Nephron progenitor cell (in vitro differentiated cells): ENCODE results near the gene CCDC188.

Experiments used
- DNase-seq: peaks from one replicate; pipeline ENCODE4 v3.0.0; 2021
- H3K27ac Mint-ChIP-seq: 2 replicates; pipeline ENCODE4 v1.8.0; 2021; ENCODE audit warnings: mild to moderate bottlenecking, moderate library complexity, mixed read lengths
- H3K27me3 Mint-ChIP-seq: 2 replicates; pipeline ENCODE4 v1.8.0; 2021; ENCODE audit warnings: mild to moderate bottlenecking, low read depth, mixed read lengths; ENCODE audit not compliant: poor library complexity
- H3K36me3 Mint-ChIP-seq: 2 replicates; pipeline ENCODE4 v1.8.0; 2021; ENCODE audit warnings: low read depth, mixed read lengths
- H3K4me1 Mint-ChIP-seq: 2 replicates; pipeline ENCODE4 v1.8.0; 2021; ENCODE audit warnings: mixed read lengths
- H3K4me3 Mint-ChIP-seq: 2 replicates; pipeline ENCODE4 v1.8.0; 2021; ENCODE audit warnings: mild to moderate bottlenecking, moderate library complexity, mixed read lengths
- H3K9me3 Mint-ChIP-seq: 2 replicates; pipeline ENCODE4 v1.8.0; 2021; ENCODE audit warnings: mild to moderate bottlenecking, moderate library complexity, mixed read lengths
- CTCF ChIP-seq: fragments of 200-600 bp; sonication (generic); IDR thresholded peaks from 2 replicates; pipeline ENCODE4 v1.5.0; 2021; ENCODE audit warnings: antibody characterized with exemption

CCDC188 gene

GRCh38 chr22:20173772-20174171 is 22.9 kb upstream of the CCDC188 start:
- Mint-ChIP-seq H3K4me3 (peak overlapping the region; percentile 52), H3K27ac (peak overlapping the region; percentile 51), H3K27me3 (peaks cover 18% of the 10 kb centered on the region), H3K9me3 (no peaks in the 10 kb centered on the region), H3K4me1 (peaks cover 51% of the 10 kb centered on the region), H3K36me3 (no peaks in the 10 kb centered on the region)
- DNase-seq, result no peak
- no peak for TF ChIP-seq CTCF

- no peak for DNase-seq
- H3K4me1 Mint-ChIP-seq, result peaks cover 47% of the 10 kb centered on the region
- no peaks in the 10 kb centered on the region for H3K9me3 Mint-ChIP-seq
- no peak for TF ChIP-seq CTCF
- H3K4me3 Mint-ChIP-seq, result peak overlapping the region; percentile 52
- peak overlapping the region; percentile 51 for H3K27ac Mint-ChIP-seq
- H3K27me3 Mint-ChIP-seq, result peaks cover 18% of the 10 kb centered on the region
- H3K36me3 Mint-ChIP-seq, result no peaks in the 10 kb centered on the region
These were observed 22.4 kb upstream of the CCDC188 start for GRCh38 chr22:20173246-20173645.

GRCh38 chr22:20172141-20172613 is 21.3 kb upstream of the CCDC188 start:
- H3K27me3 Mint-ChIP-seq, result peaks cover 14% of the 10 kb centered on the region
- H3K36me3 Mint-ChIP-seq, result no peaks in the 10 kb centered on the region
- H3K4me3 Mint-ChIP-seq, result no peak overlapping the region
- no peak for TF ChIP-seq CTCF
- no peaks in the 10 kb centered on the region for H3K9me3 Mint-ChIP-seq
- peaks cover 40% of the 10 kb centered on the region for H3K4me1 Mint-ChIP-seq
- no peak for DNase-seq
- H3K27ac Mint-ChIP-seq, result no peak overlapping the region

- TF ChIP-seq CTCF, result no peak
- H3K4me1 Mint-ChIP-seq, result peaks cover 36% of the 10 kb centered on the region
- H3K36me3 Mint-ChIP-seq, result no peaks in the 10 kb centered on the region
- no peak overlapping the region for H3K4me3 Mint-ChIP-seq
- peaks cover 18% of the 10 kb centered on the region for H3K27me3 Mint-ChIP-seq
- no peak for DNase-seq
- H3K27ac Mint-ChIP-seq, result no peak overlapping the region
- no peaks in the 10 kb centered on the region for H3K9me3 Mint-ChIP-seq
These were observed 20.7 kb upstream of the CCDC188 start for GRCh38 chr22:20171288-20172140.

GRCh38 chr22:20170170-20170569 is 19.3 kb upstream of the CCDC188 start:
- no peak overlapping the region for H3K4me3 Mint-ChIP-seq
- DNase-seq, result no peak
- peaks cover 18% of the 10 kb centered on the region for H3K27me3 Mint-ChIP-seq
- TF ChIP-seq CTCF, result no peak
- no peaks in the 10 kb centered on the region for H3K36me3 Mint-ChIP-seq
- H3K27ac Mint-ChIP-seq, result no peak overlapping the region
- H3K9me3 Mint-ChIP-seq, result no peaks in the 10 kb centered on the region
- peaks cover 29% of the 10 kb centered on the region for H3K4me1 Mint-ChIP-seq
